ENCODE results near the gene EEF1AKMT4.

Gene EEF1AKMT4

GRCh38 chr3:184240384-184241140 is 8.9 kb upstream of the EEF1AKMT4 start:
- Histone ChIP-seq H3K36me3 (peaks cover 39% of the 10 kb centered on the region), H3K27me3 (peaks cover 16% of the 10 kb centered on the region), H3K4me3 (ENCODE audit: low read depth in 1 of 2, low read length in 1 of 2) (no peak overlapping the region), H3K9me3 (no peaks in the 10 kb centered on the region), H3K27ac (no peak overlapping the region), H3K4me1 (ENCODE audit: control insufficient read depth in 1 of 2, insufficient read depth in 1 of 2, low read depth in 1 of 2, low read length in 1 of 2) (no peaks in the 10 kb centered on the region)
- TF ChIP-seq CTCF (IDR thresholded peaks at IDR 0.05), result no peak

- H3K4me3 ChIP-seq (ENCODE audit: low read depth in 1 of 2, low read length in 1 of 2), result no peak overlapping the region
Observed at GRCh38 chr3:184241141-184241446, 8.4 kb upstream of the EEF1AKMT4 start.

GRCh38 chr3:184241447-184242296 is 7.8 kb upstream of the EEF1AKMT4 start:
- Histone ChIP-seq H3K27me3 (peaks cover 16% of the 10 kb centered on the region), H3K9me3 (no peaks in the 10 kb centered on the region), H3K4me3 (ENCODE audit: low read depth in 1 of 2, low read length in 1 of 2) (no peak overlapping the region), H3K27ac (no peak overlapping the region), H3K4me1 (ENCODE audit: control insufficient read depth in 1 of 2, insufficient read depth in 1 of 2, low read depth in 1 of 2, low read length in 1 of 2) (no peaks in the 10 kb centered on the region), H3K36me3 (peaks cover 40% of the 10 kb centered on the region)
- no peak for TF ChIP-seq CTCF (IDR thresholded peaks at IDR 0.05)

More at GRCh38 chr3:184241141-184241446, 8.4 kb upstream of the EEF1AKMT4 start:
- no peak overlapping the region for H3K27ac ChIP-seq
- no peaks in the 10 kb centered on the region for H3K9me3 ChIP-seq
- H3K36me3 ChIP-seq, result peaks cover 40% of the 10 kb centered on the region
- H3K4me1 ChIP-seq (ENCODE audit: control insufficient read depth in 1 of 2, insufficient read depth in 1 of 2, low read depth in 1 of 2, low read length in 1 of 2), result no peaks in the 10 kb centered on the region
- peaks cover 16% of the 10 kb centered on the region for H3K27me3 ChIP-seq
- no peak for TF ChIP-seq CTCF (IDR thresholded peaks at IDR 0.05)

GRCh38 chr3:184242297-184242685 is 7.2 kb upstream of the EEF1AKMT4 start:
- H3K36me3 ChIP-seq, result peaks cover 40% of the 10 kb centered on the region
- H3K27me3 ChIP-seq, result peaks cover 16% of the 10 kb centered on the region
- H3K9me3 ChIP-seq, result no peaks in the 10 kb centered on the region
- H3K27ac ChIP-seq, result no peak overlapping the region
- no peak for TF ChIP-seq CTCF (IDR thresholded peaks at IDR 0.05)
- H3K4me3 ChIP-seq (ENCODE audit: low read depth in 1 of 2, low read length in 1 of 2), result no peak overlapping the region
- H3K4me1 ChIP-seq (ENCODE audit: control insufficient read depth in 1 of 2, insufficient read depth in 1 of 2, low read depth in 1 of 2, low read length in 1 of 2), result no peaks in the 10 kb centered on the region

GRCh38 chr3:184248454-184249411 is 739 bp upstream of the EEF1AKMT4 start, which contains the start of gene ALG3:
Gene ALG3, minus strand, starts transcription at chr3:184248962. Its CDS starts 22 bp downstream, at chr3:184248940.
- Histone ChIP-seq H3K27me3 (no peaks in the 10 kb centered on the region), H3K4me3 (ENCODE audit: low read depth in 1 of 2, low read length in 1 of 2) (peak within 1 kb of the TSS; percentile 60 to 71), H3K9me3 (no peaks in the 10 kb centered on the region), H3K36me3 (peaks cover 20% of the 10 kb centered on the region), H3K27ac (peak within 1 kb of the TSS; percentile 66), H3K4me1 (ENCODE audit: control insufficient read depth in 1 of 2, insufficient read depth in 1 of 2, low read depth in 1 of 2, low read length in 1 of 2) (peaks cover 21 to 24% of the 10 kb centered on the region in 2 experiments)
- TF ChIP-seq CTCF (IDR thresholded peaks at IDR 0.05), result no peak

Data from neutrophil (primary cell).